ENCODE data around the gene TNS3. TPM values are rescaled to one million over a fixed set of nuclear protein-coding genes. Genes with fewer than 3 reads are reported as not detected.

The TNS3 gene
- total and polyA plus RNA-seq, 9 of the 15 experiments (the other 6 are each of a cell fraction or from before 2014, with no cell fraction given) = 0.20 TPM; not detected in 8

- H4K20me1 ChIP-seq (replicated peaks; ENCODE audit: control insufficient read depth, insufficient read depth, low read length) = no peaks in the 10 kb centered on the region
- intact Hi-C loops (cut with micrococcal nuclease) (no loop called here), in situ Hi-C loops (cut with MboI) (no loop called here)
- H3K9me1 ChIP-seq (ENCODE audit: control insufficient read depth, insufficient read depth, low read length) = no peaks in the 10 kb centered on the region
- no peaks in the 10 kb centered on the region for H3K79me2 ChIP-seq (ENCODE audit: control insufficient read depth, insufficient read depth, low read length)
- H3K4me3 ChIP-seq = no peak overlapping the region
- DNase-seq (ENCODE audit: extremely low read depth in 1 of 4, low spot score in 3 of 4) (no peak), ATAC-seq (no peak), FAIRE-seq (no peak)
- CTCF ChIA-PET (ENCODE audit: low intra/inter-chr PET ratio) = no interaction called here
- no peaks in the 10 kb centered on the region for H3K36me3 ChIP-seq (ENCODE audit: control insufficient read depth, insufficient read depth, low read length)
- no TSS peak for BruUV-seq (replicated peaks)
- WGBS (ENCODE audit: insufficient coverage, low coverage, missing lambda C conversion rate) = 2% methylated on average over 17 of the region's 17 CpGs
- H3K4me2 ChIP-seq (ENCODE audit: insufficient read depth, low read length) = no peak overlapping the region
- H3K9ac ChIP-seq (ENCODE audit: insufficient read depth in 1 of 2, low read depth in 2 of 2, low read length in 2 of 2) = no peak overlapping the region
- no peak overlapping the region for H2AFZ ChIP-seq (ENCODE audit: low read depth, low read length)
- TF ChIP-seq SRSF7 (optimal IDR thresholded peaks at IDR 0.05; ENCODE audit: low read depth, low read length) (no peak), TAF15 (IDR thresholded peaks at IDR 0.05; ENCODE audit: low read depth, low read length) (no peak), SNRNP70 (optimal IDR thresholded peaks at IDR 0.05; ENCODE audit: low read depth, low read length) (no peak)
- no peaks in the 10 kb centered on the region for H3K9me3 ChIP-seq (replicated peaks; ENCODE audit: control insufficient read depth, insufficient read depth, low read depth, low read length)
- no peak overlapping the region for H3K27ac ChIP-seq (ENCODE audit: extremely low read depth, low read depth, low read length)
- H3K4me1 ChIP-seq (replicated peaks in 1 of 2; ENCODE audit: control insufficient read depth in 2 of 2, insufficient read depth in 2 of 2, low read length in 2 of 2) = peaks cover 0 to 5% of the 10 kb centered on the region in 2 experiments; a peak in 2 of 5 replicates
- POLR2A ChIA-PET = no interaction called here
- peaks cover 13 to 42% of the 10 kb centered on the region in 2 experiments; a peak in 3 of 5 replicates for H3K27me3 ChIP-seq (ENCODE audit: control insufficient read depth in 2 of 2, insufficient read depth in 2 of 2, low read length in 2 of 2)
These were observed 180.0 kb downstream of the TNS3 start for GRCh38 chr7:47401611-47402570.

DNA sequence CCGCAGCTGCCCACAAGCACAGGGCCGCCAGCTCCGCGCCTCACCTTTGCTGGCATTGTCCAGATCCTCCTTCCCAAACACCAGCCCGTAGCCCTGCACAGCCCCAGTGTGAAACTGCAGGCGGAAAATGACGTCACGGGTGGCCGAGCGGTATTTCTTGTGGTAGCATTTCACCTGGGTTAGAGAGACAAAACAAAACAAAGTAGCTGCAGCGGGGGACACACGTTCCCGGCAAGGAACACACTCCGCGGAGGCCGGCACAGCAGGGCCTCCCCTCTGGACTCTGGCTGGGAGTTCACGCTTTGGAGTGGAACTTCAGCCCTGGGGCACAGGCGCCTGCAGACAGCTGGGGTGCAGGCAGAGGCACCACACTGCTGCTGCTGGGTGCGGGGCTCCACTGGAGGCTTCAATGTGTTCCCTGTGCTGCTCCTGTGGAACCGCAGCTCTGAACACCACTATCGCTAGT is 181.1 kb downstream of the TNS3 start:
- POLR2A ChIA-PET = no interaction called here
- H3K36me3 ChIP-seq (ENCODE audit: control insufficient read depth, insufficient read depth, low read length) = no peaks in the 10 kb centered on the region
- BruUV-seq (replicated peaks) = no TSS peak
- peaks cover 16 to 42% of the 10 kb centered on the region in 2 experiments; a peak in 3 of 5 replicates for H3K27me3 ChIP-seq (ENCODE audit: control insufficient read depth in 2 of 2, insufficient read depth in 2 of 2, low read length in 2 of 2)
- intact Hi-C loops (cut with micrococcal nuclease) = no loop called here
- WGBS (ENCODE audit: insufficient coverage, low coverage, missing lambda C conversion rate) = 2% methylated on average over 18 of the region's 21 CpGs
- DNase-seq (ENCODE audit: extremely low read depth in 1 of 4, low spot score in 3 of 4) = peak in 1 of 4 experiments; percentile 18
- H3K9ac ChIP-seq (ENCODE audit: insufficient read depth in 1 of 2, low read depth in 2 of 2, low read length in 2 of 2) = no peak overlapping the region
- FAIRE-seq = no peak
- no peak overlapping the region for H3K27ac ChIP-seq (ENCODE audit: extremely low read depth, low read depth, low read length)
- H3K4me1 ChIP-seq (replicated peaks in 1 of 2; ENCODE audit: control insufficient read depth in 2 of 2, insufficient read depth in 2 of 2, low read length in 2 of 2) = peaks cover 0 to 5% of the 10 kb centered on the region in 2 experiments; a peak in 2 of 5 replicates
- in situ Hi-C loops (cut with MboI) = no loop called here
- peak overlapping the region; percentile 49; the same call in 1 of the 2 replicates for H3K4me2 ChIP-seq (ENCODE audit: insufficient read depth, low read length)
- no peaks in the 10 kb centered on the region for H3K79me2 ChIP-seq (ENCODE audit: control insufficient read depth, insufficient read depth, low read length)
- no peak overlapping the region for H3K4me3 ChIP-seq
- no peaks in the 10 kb centered on the region for H3K9me3 ChIP-seq (replicated peaks; ENCODE audit: control insufficient read depth, insufficient read depth, low read depth, low read length)
- CTCF ChIA-PET (ENCODE audit: low intra/inter-chr PET ratio) = no interaction called here
- H3K9me1 ChIP-seq (ENCODE audit: control insufficient read depth, insufficient read depth, low read length) = no peaks in the 10 kb centered on the region
- no peaks in the 10 kb centered on the region for H4K20me1 ChIP-seq (replicated peaks; ENCODE audit: control insufficient read depth, insufficient read depth, low read length)
- ATAC-seq = peak; percentile 52
- no peak overlapping the region for H2AFZ ChIP-seq (ENCODE audit: low read depth, low read length)
- TF ChIP-seq, protein P1, sequence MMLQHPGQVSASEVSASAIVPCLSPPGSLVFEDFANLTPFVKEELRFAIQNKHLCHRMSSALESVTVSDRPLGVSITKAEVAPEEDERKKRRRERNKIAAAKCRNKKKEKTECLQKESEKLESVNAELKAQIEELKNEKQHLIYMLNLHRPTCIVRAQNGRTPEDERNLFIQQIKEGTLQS (IDR thresholded peaks at IDR 0.05) = peak; percentile 38; the same call in 1 of the 2 replicates
- TF ChIP-seq, protein P1 (CRISPR knock-in tag; conservative IDR thresholded peaks at IDR 0.05) = no peak
- TF ChIP-seq BCLAF1 (IDR thresholded peaks at IDR 0.05; ENCODE audit: borderline replicate concordance in 1 of 2, control insufficient read depth in 1 of 2, low read depth in 2 of 2, low read length in 1 of 2) (no peak), ATF1 (CRISPR knock-in tag; IDR thresholded peaks at IDR 0.05) (no peak), ATF1 (tag; IDR thresholded peaks at IDR 0.05) (peak; percentile 44; the same call in 1 of the 2 replicates)
